ENCODE results near the gene TCEA3.

The TCEA3 gene

DNA sequence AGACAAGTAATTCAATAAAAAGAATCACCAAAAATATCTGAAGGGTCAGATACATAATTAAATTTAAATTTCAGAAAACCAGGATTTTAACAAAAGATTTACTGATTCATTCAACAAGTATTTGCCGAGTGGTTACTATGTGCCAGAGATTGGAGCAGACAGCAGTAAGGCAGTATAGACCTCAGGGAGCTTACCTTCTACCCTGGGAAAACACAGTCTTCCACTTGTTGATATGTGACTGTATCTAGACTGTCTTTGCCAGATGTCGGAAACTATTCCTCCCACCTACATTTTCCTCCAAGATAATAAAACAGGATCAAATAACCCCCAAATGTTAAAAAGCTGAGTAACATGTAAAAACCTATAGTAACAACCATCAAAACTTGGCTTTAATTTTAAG, 86.7 kb downstream of the TCEA3 start:
- no peak for DNase-seq (ENCODE audit: extremely low read depth, low read depth)
- TF ChIP-seq, protein P1, sequence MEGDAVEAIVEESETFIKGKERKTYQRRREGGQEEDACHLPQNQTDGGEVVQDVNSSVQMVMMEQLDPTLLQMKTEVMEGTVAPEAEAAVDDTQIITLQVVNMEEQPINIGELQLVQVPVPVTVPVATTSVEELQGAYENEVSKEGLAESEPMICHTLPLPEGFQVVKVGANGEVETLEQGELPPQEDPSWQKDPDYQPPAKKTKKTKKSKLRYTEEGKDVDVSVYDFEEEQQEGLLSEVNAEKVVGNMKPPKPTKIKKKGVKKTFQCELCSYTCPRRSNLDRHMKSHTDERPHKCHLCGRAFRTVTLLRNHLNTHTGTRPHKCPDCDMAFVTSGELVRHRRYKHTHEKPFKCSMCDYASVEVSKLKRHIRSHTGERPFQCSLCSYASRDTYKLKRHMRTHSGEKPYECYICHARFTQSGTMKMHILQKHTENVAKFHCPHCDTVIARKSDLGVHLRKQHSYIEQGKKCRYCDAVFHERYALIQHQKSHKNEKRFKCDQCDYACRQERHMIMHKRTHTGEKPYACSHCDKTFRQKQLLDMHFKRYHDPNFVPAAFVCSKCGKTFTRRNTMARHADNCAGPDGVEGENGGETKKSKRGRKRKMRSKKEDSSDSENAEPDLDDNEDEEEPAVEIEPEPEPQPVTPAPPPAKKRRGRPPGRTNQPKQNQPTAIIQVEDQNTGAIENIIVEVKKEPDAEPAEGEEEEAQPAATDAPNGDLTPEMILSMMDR (IDR thresholded peaks at IDR 0.05; ENCODE audit: low read depth, low read length), result no peak

DNA sequence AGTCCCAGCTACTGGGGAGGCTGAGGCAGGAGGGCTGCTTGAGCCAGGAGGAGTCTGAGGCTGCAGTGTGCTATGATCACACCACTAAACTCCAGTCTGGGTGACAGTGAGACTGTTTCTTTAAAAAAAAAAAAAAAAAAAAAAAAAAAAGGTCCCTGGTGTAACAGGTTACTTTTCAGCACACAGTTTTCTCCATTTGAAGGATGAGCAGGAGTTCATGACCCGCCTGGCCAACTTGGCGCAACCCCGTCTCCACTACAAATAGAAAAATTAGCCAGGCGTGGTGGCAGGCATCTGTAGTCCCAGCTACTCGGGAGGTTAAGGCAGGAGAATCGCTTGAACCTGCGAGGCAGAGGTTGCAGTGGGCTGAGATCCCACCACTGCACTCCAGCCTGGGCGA, 92.8 kb downstream of the TCEA3 start:
- TF ChIP-seq, protein P1 (IDR thresholded peaks at IDR 0.05; ENCODE audit: low read depth, low read length), result no peak
- no peak for DNase-seq (ENCODE audit: extremely low read depth, low read depth)
